LHCN-M2 (cell line): ENCODE results near the gene TBRG4. TPM values are rescaled to one million over a fixed set of nuclear protein-coding genes. Genes with fewer than 3 reads are reported as not detected.
"Not testable (repeated sequence)": the region's sequence is repeated elsewhere in the genome, so short reads cannot be mapped to it uniquely, and the experiment has no call there.

ENCODE experiments used
- DNase-seq: peaks from one replicate; pipeline ENCODE4 v3.0.0-alpha.2; 2012; ENCODE audit warnings: low read depth
- polyA plus RNA-seq: library from polyadenylated mRNA; unstranded; fragments of >200 nt; gene quantifications from one replicate; pipeline ENCODE4 v1.2.1, GENCODE V29; 2012; ENCODE audit warnings: missing spikeins
- total RNA-seq: library from RNA; depleted of rRNA; stranded (reverse); fragments of >200 nt; gene quantifications from 2 replicates; pipeline ENCODE4 v1.2.3, GENCODE V29; 2014; rRNA removed

TBRG4 gene
- total RNA-seq, result 107 and 120 TPM in 2 replicates
- 64.1 TPM for polyA plus RNA-seq

GRCh38 chr7:45111298-45112223 lies at the start of gene TBRG4:
TSS of gene TBRG4 (minus strand) at chr7:45111697. CDS start at chr7:45109237, 2,460 bp downstream.
- peak; percentile 95 for DNase-seq

- DNase-seq, result no peak
Measured at GRCh38 chr7:45161138-45161537, 49.6 kb upstream of the TBRG4 start.

GRCh38 chr7:45160417-45160881 lies 49.0 kb upstream of the TBRG4 start:
- peak; percentile 48 for DNase-seq

- no peak for DNase-seq
Measured at GRCh38 chr7:45159296-45159695, 47.8 kb upstream of the TBRG4 start.

GRCh38 chr7:45158471-45158870 lies 47.0 kb upstream of the TBRG4 start:
- DNase-seq, result no peak

- no peak for DNase-seq
Measured at GRCh38 chr7:45157653-45158401, 46.3 kb upstream of the TBRG4 start, which contains the start of gene RAMP3. TSS of gene RAMP3 (plus strand) at chr7:45157791. CDS start at chr7:45157829, 38 bp downstream.

GRCh38 chr7:45157286-45157652 lies 45.8 kb upstream of the TBRG4 start:
- no peak for DNase-seq

- no peak for DNase-seq
Measured at GRCh38 chr7:45156516-45157272, 45.2 kb upstream of the TBRG4 start.

GRCh38 chr7:45155941-45156340 lies 44.4 kb upstream of the TBRG4 start:
- DNase-seq, result no peak

GRCh38 chr7:45155357-45155900 lies 43.9 kb upstream of the TBRG4 start:
- DNase-seq, result no peak

- not testable (repeated sequence) for DNase-seq
Measured at GRCh38 chr7:45153861-45154260, 42.4 kb upstream of the TBRG4 start.

- DNase-seq, result no peak
Measured at GRCh38 chr7:45153233-45153632, 41.7 kb upstream of the TBRG4 start.

GRCh38 chr7:45151967-45152366 lies 40.5 kb upstream of the TBRG4 start:
- DNase-seq, result no peak

GRCh38 chr7:45151131-45151684 lies 39.7 kb upstream of the TBRG4 start:
- DNase-seq, result no peak

GRCh38 chr7:45150199-45150598 lies 38.7 kb upstream of the TBRG4 start:
- no peak for DNase-seq

- DNase-seq, result no peak
Measured at GRCh38 chr7:45149606-45150005, 38.1 kb upstream of the TBRG4 start.

GRCh38 chr7:45148653-45148973 lies 37.1 kb upstream of the TBRG4 start:
- DNase-seq, result no peak

GRCh38 chr7:45147858-45148652 lies 36.6 kb upstream of the TBRG4 start:
- DNase-seq, result no peak

GRCh38 chr7:45146531-45147379 lies 35.3 kb upstream of the TBRG4 start:
- DNase-seq, result no peak
